Adrenal gland (tissue), 12 donors: Measurements from ENCODE around the gene APBA1. TPM values are rescaled to one million over a fixed set of nuclear protein-coding genes. Genes with fewer than 3 reads are reported as not detected.

ENCODE experiments used
- DNase-seq, 7 donors: peaks; one replicate each; pipeline ENCODE4 v3.0.0-alpha.2; 2019 to 2020
- H3K27ac ChIP-seq, 5 donors: fragments of 200-600 bp; sonication (generic) in 4 of 5; 1 replicate in 3 of 5; 2 replicates in 2 of 5; pipeline versions ENCODE4 v1.5.1 to v1.8.0; 2016 to 2020; ENCODE audit warnings: mild to moderate bottlenecking in 1 of 5
- H3K27me3 ChIP-seq: fragments of 200-600 bp; 2 replicates; pipeline ENCODE4 v1.8.0; 2021
- H3K36me3 ChIP-seq, 2 donors: fragments of 200-600 bp; replicated peaks in 1 of 2; 1 replicate in 1 of 2; 2 replicates in 1 of 2; pipeline versions ENCODE4 v1.5.1 to v1.8.0; 2018 to 2022
- H3K4me1 ChIP-seq, 2 donors: fragments of 200-600 bp; replicated peaks in 1 of 2; 1 replicate in 1 of 2; 2 replicates in 1 of 2; pipeline versions ENCODE4 v1.5.1 to v1.8.0; 2018 to 2021
- H3K4me3 ChIP-seq, 4 donors: fragments of 200-600 bp; sonication (generic) in 3 of 4; one replicate each; pipeline ENCODE4 v1.5.1; 2016 to 2018
- H3K9me3 ChIP-seq, 3 donors: fragments of 200-600 bp; sonication (generic) in 1 of 3; replicated peaks in 1 of 3; 1 replicate in 2 of 3; 2 replicates in 1 of 3; pipeline versions ENCODE4 v1.5.1 to v1.8.0; 2016 to 2021
- CTCF ChIP-seq, 6 experiments: fragments of 450-650 bp in 4 of 6; fragments of 200-600 bp in 2 of 6; sonication (generic) in 1 of 6; IDR thresholded peaks; 1 replicate in 5 of 6; 2 replicates in 1 of 6; pipeline versions ENCODE4 v1.5.1 to v1.8.0; 2016 to 2021; ENCODE audit warnings: antibody characterized with exemption in 6 of 6, mild to moderate bottlenecking in 2 of 6, moderate library complexity in 1 of 6
- POLR2A ChIP-seq, 2 donors: fragments of 450-650 bp; IDR thresholded peaks; one replicate each; pipeline ENCODE4 v1.6.1; 2017; ENCODE audit warnings: antibody characterized with exemption in 2 of 2, mild to moderate bottlenecking in 2 of 2, moderate library complexity in 1 of 2
- WGBS, 4 donors: extraction: QIAGEN DNeasy Blood & Tissue Kit in 2 of 4; methylation state at CpG; one replicate each; pipeline versions ENCODE4 v1.1.5 to v1.1.7; 2013 to 2017; 5-methylcytosine and 5-hydroxymethylcytosine counted together
- intact Hi-C, 2 donors: fragments of 100-400 bp; cut with DNase I; formaldehyde crosslinking; loops; one replicate each; pipeline versions ENCODE4 v1.14.1 to v1.15.0; 2022 to 2023
- polyA plus RNA-seq, 3 donors: library from polyadenylated mRNA; stranded (reverse); fragments of 200-250 nt in 2 of 3; fragments of 350-450 nt in 1 of 3; fragmentation: Illumina TruSeq in 1 of 3; extraction: RNeasy Lipid Tissue Mini Kit (QIAGEN cat#74804) in 1 of 3; gene quantifications; one replicate each; pipeline ENCODE4 v1.2.3, GENCODE V29; 2013 to 2014
- total RNA-seq, 9 donors: library from RNA; depleted of rRNA in 4 of 9; stranded (reverse); fragments of >200 nt in 4 of 9; fragments of 120-200 nt in 1 of 9; fragmentation: NEBNext Ultra II Directional in 1 of 9; extraction: Animal tissue kit (Norgen Biotek cat#: 25700) in 1 of 9; gene quantifications; one replicate each; pipeline versions ENCODE4 v1.1.0 to v1.2.4, GENCODE V29; 2013 to 2023
- donor health status: healthy with polysubstance abuse.
- donor health status: Bipolar disorder and iron deficiency.
- donor health status: DM: yes; HTN: yes; CAD: no.
- donor health status: DM: no; HTN: no; CAD: no.
- donor health status: DM: no; HTN: no; CAD: no.
- donor health status: DM: yes; HTN: yes; CAD: no.

APBA1 gene
- total and polyA plus RNA-seq, 12 donors: 0.64 to 6.4 (median 3.5) TPM

GRCh38 chr9:69657269-69657668, 14.9 kb downstream of the APBA1 start:
- Histone ChIP-seq H3K27ac (no peak overlapping the region), H3K4me1 (no peaks in the 10 kb centered on the region), H3K9me3 (no peaks in the 10 kb centered on the region), H3K36me3 (no peaks in the 10 kb centered on the region), H3K27me3 (no peaks in the 10 kb centered on the region), H3K4me3 (no peak overlapping the region)
- no peak for DNase-seq
- intact Hi-C loops: no loop called here
- TF ChIP-seq CTCF (IDR thresholded peaks at IDR 0.05): no peak
- TF ChIP-seq POLR2A (IDR thresholded peaks at IDR 0.05): no peak

- H3K9me3 ChIP-seq: no peaks in the 10 kb centered on the region
- no peak for DNase-seq
- H3K4me3 ChIP-seq: no peak overlapping the region
- intact Hi-C loops: no loop called here
- no peaks in the 10 kb centered on the region for H3K4me1 ChIP-seq
- H3K27ac ChIP-seq: no peak overlapping the region
- no peaks in the 10 kb centered on the region for H3K36me3 ChIP-seq
- TF ChIP-seq POLR2A (IDR thresholded peaks at IDR 0.05) (no peak), CTCF (IDR thresholded peaks at IDR 0.05) (no peak)
- WGBS, 4 donors: 90 to 96% (median 94%) methylated on average over 2 of the region's 2 CpGs
- H3K27me3 ChIP-seq: no peaks in the 10 kb centered on the region
Observed at GRCh38 chr9:69655065-69655464, 17.1 kb downstream of the APBA1 start.

- Histone ChIP-seq H3K27ac (no peak overlapping the region), H3K4me1 (no peaks in the 10 kb centered on the region), H3K9me3 (no peaks in the 10 kb centered on the region), H3K27me3 (no peaks in the 10 kb centered on the region), H3K36me3 (no peaks in the 10 kb centered on the region), H3K4me3 (no peak overlapping the region)
- no peak for TF ChIP-seq POLR2A (IDR thresholded peaks at IDR 0.05)
- TF ChIP-seq CTCF (IDR thresholded peaks at IDR 0.05): no peak
- intact Hi-C loops: no loop called here
- no peak for DNase-seq
- WGBS, 4 donors: 56 to 74% (median 60%) methylated on average over 1 of the region's 1 CpG
Observed at GRCh38 chr9:69653261-69653660, 18.9 kb downstream of the APBA1 start.

GRCh38 chr9:69649566-69650250, 22.5 kb downstream of the APBA1 start:
- Histone ChIP-seq H3K4me1 (no peaks in the 10 kb centered on the region), H3K4me3 (no peak overlapping the region), H3K9me3 (no peaks in the 10 kb centered on the region), H3K27me3 (no peaks in the 10 kb centered on the region), H3K27ac (no peak overlapping the region), H3K36me3 (no peaks in the 10 kb centered on the region)
- TF ChIP-seq POLR2A (IDR thresholded peaks at IDR 0.05) (no peak), CTCF (IDR thresholded peaks at IDR 0.05) (no peak)
- intact Hi-C loops: no loop called here
- 28 to 47% (median 40%) methylated on average over 2 to 4 of the region's 4 CpGs for WGBS, 4 donors
- no peak for DNase-seq
